NT2/D1 (cell line): ENCODE measurements around the gene ITGA6.
"Not testable (repeated sequence)": the region's sequence is repeated elsewhere in the genome, so short reads cannot be mapped to it uniquely, and the experiment has no call there.

Source experiments
- DNase-seq: peaks from one replicate; pipeline ENCODE4 v3.0.0-alpha.2; 2011; ENCODE audit warnings: low read depth, low spot score
- H3K27me3 ChIP-seq: 2 replicates; pipeline ENCODE4 v1.6.0; 2011; ENCODE audit warnings: mild to moderate bottlenecking; ENCODE audit not compliant: insufficient read length, insufficient read depth
- H3K36me3 ChIP-seq: 2 replicates; pipeline ENCODE4 v1.6.1; 2011; ENCODE audit warnings: mild to moderate bottlenecking, low read length, mixed read lengths; ENCODE audit not compliant: insufficient read depth, insufficient read length
- H3K4me1 ChIP-seq: 2 replicates; pipeline ENCODE4 v1.5.1; 2011; ENCODE audit not compliant: insufficient read depth, insufficient read length
- H3K4me3 ChIP-seq: 2 replicates; pipeline ENCODE4 v1.5.1; 2011; ENCODE audit warnings: low read depth; ENCODE audit not compliant: insufficient read length
- H3K9ac ChIP-seq: 2 replicates; pipeline ENCODE4 v1.6.0; 2011; ENCODE audit warnings: low read depth; ENCODE audit not compliant: insufficient read length
- H3K9me3 ChIP-seq: 2 replicates; pipeline ENCODE4 v1.5.1; 2011; ENCODE audit warnings: mild to moderate bottlenecking, low read length; ENCODE audit not compliant: insufficient read depth
- SUZ12 ChIP-seq: IDR thresholded peaks from 2 replicates; pipeline ENCODE4 v1.6.1; 2011; ENCODE audit not compliant: insufficient read length, insufficient read depth; ENCODE audit errors: extremely low read depth
- YY1 ChIP-seq: IDR thresholded peaks from 2 replicates; pipeline ENCODE4 v1.6.1; 2011; ENCODE audit not compliant: insufficient read length, insufficient read depth
- ZNF274 ChIP-seq: IDR thresholded peaks from 2 replicates; pipeline ENCODE4 v1.6.1; 2011; ENCODE audit warnings: mild to moderate bottlenecking, low read depth, low read length

The ITGA6 gene

GRCh38 chr2:172512810-172513523 is 85.6 kb downstream of the ITGA6 start:
- Histone ChIP-seq H3K4me1 (no peaks in the 10 kb centered on the region), H3K9me3 (peaks cover 38% of the 10 kb centered on the region)

GRCh38 chr2:172513524-172513900 is 86.1 kb downstream of the ITGA6 start:
- Histone ChIP-seq H3K9me3 (peaks cover 41% of the 10 kb centered on the region), H3K36me3 (no peaks in the 10 kb centered on the region), H3K9ac (no peak overlapping the region), H3K27me3 (no peaks in the 10 kb centered on the region), H3K4me1 (no peaks in the 10 kb centered on the region), H3K4me3 (no peak overlapping the region)
- DNase-seq, result no peak
- no peak for TF ChIP-seq ZNF274
- TF ChIP-seq YY1, result no peak
- TF ChIP-seq SUZ12, result no peak

More at GRCh38 chr2:172512810-172513523, 85.6 kb downstream of the ITGA6 start:
- Histone ChIP-seq H3K27me3 (no peaks in the 10 kb centered on the region), H3K9ac (no peak overlapping the region), H3K4me3 (no peak overlapping the region), H3K36me3 (no peaks in the 10 kb centered on the region)
- DNase-seq, result no peak
- TF ChIP-seq ZNF274, result no peak
- TF ChIP-seq SUZ12, result no peak
- TF ChIP-seq YY1, result no peak

GRCh38 chr2:172513935-172514586 is 86.7 kb downstream of the ITGA6 start:
- TF ChIP-seq YY1 (no peak), SUZ12 (no peak), ZNF274 (no peak)
- no peak overlapping the region for H3K4me3 ChIP-seq
- no peak overlapping the region for H3K9ac ChIP-seq
- peaks cover 47% of the 10 kb centered on the region for H3K9me3 ChIP-seq
- no peak for DNase-seq
- no peaks in the 10 kb centered on the region for H3K27me3 ChIP-seq
- no peaks in the 10 kb centered on the region for H3K4me1 ChIP-seq
- H3K36me3 ChIP-seq, result no peaks in the 10 kb centered on the region

GRCh38 chr2:172516299-172516698 is 88.9 kb downstream of the ITGA6 start:
- H3K9ac ChIP-seq, result no peak overlapping the region
- H3K36me3 ChIP-seq, result no peaks in the 10 kb centered on the region
- H3K9me3 ChIP-seq, result peaks cover 56% of the 10 kb centered on the region
- H3K4me3 ChIP-seq, result no peak overlapping the region
- TF ChIP-seq YY1 (no peak), SUZ12 (no peak), ZNF274 (no peak)
- no peak for DNase-seq
- no peaks in the 10 kb centered on the region for H3K4me1 ChIP-seq
- H3K27me3 ChIP-seq, result no peaks in the 10 kb centered on the region

GRCh38 chr2:172518995-172519394 is 91.6 kb downstream of the ITGA6 start:
- H3K9ac ChIP-seq, result no peak overlapping the region
- H3K9me3 ChIP-seq, result peaks cover 29% of the 10 kb centered on the region
- DNase-seq, result no peak
- no peak overlapping the region for H3K4me3 ChIP-seq
- no peaks in the 10 kb centered on the region for H3K27me3 ChIP-seq
- no peaks in the 10 kb centered on the region for H3K36me3 ChIP-seq
- no peaks in the 10 kb centered on the region for H3K4me1 ChIP-seq
- TF ChIP-seq YY1 (no peak), SUZ12 (no peak), ZNF274 (no peak)

- DNase-seq, result no peak
- TF ChIP-seq YY1 (no peak), SUZ12 (no peak), ZNF274 (no peak)
- Histone ChIP-seq H3K9me3 (peaks cover 28% of the 10 kb centered on the region), H3K27me3 (no peaks in the 10 kb centered on the region), H3K4me1 (no peaks in the 10 kb centered on the region), H3K36me3 (no peaks in the 10 kb centered on the region), H3K4me3 (no peak overlapping the region), H3K9ac (no peak overlapping the region)
Observed at GRCh38 chr2:172525601-172526000, 98.2 kb downstream of the ITGA6 start.

GRCh38 chr2:172531309-172531708 is 103.9 kb downstream of the ITGA6 start:
- no peak for DNase-seq
- no peaks in the 10 kb centered on the region for H3K4me1 ChIP-seq
- no peaks in the 10 kb centered on the region for H3K36me3 ChIP-seq
- H3K27me3 ChIP-seq, result no peaks in the 10 kb centered on the region
- H3K4me3 ChIP-seq, result no peak overlapping the region
- TF ChIP-seq SUZ12 (no peak), ZNF274 (no peak), YY1 (no peak)
- H3K9me3 ChIP-seq, result peaks cover 54% of the 10 kb centered on the region
- no peak overlapping the region for H3K9ac ChIP-seq

GRCh38 chr2:172532461-172532860 is 105.1 kb downstream of the ITGA6 start:
- H3K4me3 ChIP-seq, H3K9ac ChIP-seq, H3K36me3 ChIP-seq, DNase-seq, H3K27me3 ChIP-seq, H3K4me1 ChIP-seq: not testable (repeated sequence)
- H3K9me3 ChIP-seq, result peaks cover 51% of the 10 kb centered on the region
